ENCODE data around the gene PTPN6. TPM values are rescaled to one million over a fixed set of nuclear protein-coding genes. Genes with fewer than 3 reads are reported as not detected.
A peak's percentile ranks its signal among the peaks of the same experiment; 100 is the strongest.

Gene PTPN6
- total and polyA plus RNA-seq, 2 donors from 2014 or later = 38.0 to 70.8 TPM

GRCh38 chr12:6938353-6939190 lies 12.6 kb upstream of the PTPN6 start:
- FAIRE-seq = no peak
- DNase-seq = peak in 2 of 5 donors; percentile 77 to 85
- TF ChIP-seq CTCF (IDR thresholded peaks at IDR 0.05; ENCODE audit: borderline replicate concordance, extremely low read depth, insufficient read depth) = no peak
- intact Hi-C loops (cut with DNase I) = no loop called here
- Histone ChIP-seq H3K9ac (ENCODE audit: low read length in 3 of 3) (peak overlapping the region in 1 of 3 donors; percentile 86), H3K27me3 (ENCODE audit: control insufficient read depth, insufficient read depth, low read length) (no peaks in the 10 kb centered on the region), H3K4me1 (ENCODE audit: control insufficient read depth in 2 of 3, insufficient read depth in 2 of 3, low read depth in 1 of 3, low read length in 3 of 3) (peaks cover 0 to 18% (median 11%) of the 10 kb centered on the region in 3 donors), H3K9me3 (ENCODE audit: control insufficient read depth in 2 of 3, insufficient read depth in 1 of 3, low read length in 3 of 3) (no peaks in the 10 kb centered on the region), H3K4me3 (ENCODE audit: low read length in 3 of 3) (peak overlapping the region; percentile 6 to 73 (median 7)), H3K36me3 (ENCODE audit: control insufficient read depth in 2 of 3, insufficient read depth in 3 of 3, low read length in 3 of 3) (peaks cover 3 to 10% (median 4%) of the 10 kb centered on the region in 3 donors), H3K27ac (ENCODE audit: low read depth in 2 of 2, low read length in 2 of 2) (peak overlapping the region; percentile 69 to 91)

GRCh38 chr12:6939191-6939540 lies 12.0 kb upstream of the PTPN6 start:
- no peak for DNase-seq
- H3K9ac ChIP-seq (ENCODE audit: low read length in 3 of 3) = no peak overlapping the region
- H3K4me1 ChIP-seq (ENCODE audit: control insufficient read depth in 2 of 3, insufficient read depth in 2 of 3, low read depth in 1 of 3, low read length in 3 of 3) = peaks cover 0 to 18% (median 11%) of the 10 kb centered on the region in 3 donors
- no peak for TF ChIP-seq CTCF (IDR thresholded peaks at IDR 0.05; ENCODE audit: borderline replicate concordance, extremely low read depth, insufficient read depth)
- no peaks in the 10 kb centered on the region for H3K9me3 ChIP-seq (ENCODE audit: control insufficient read depth in 2 of 3, insufficient read depth in 1 of 3, low read length in 3 of 3)
- H3K27me3 ChIP-seq (ENCODE audit: control insufficient read depth, insufficient read depth, low read length) = no peaks in the 10 kb centered on the region
- intact Hi-C loops (cut with DNase I) = no loop called here
- H3K36me3 ChIP-seq (ENCODE audit: control insufficient read depth in 2 of 3, insufficient read depth in 3 of 3, low read length in 3 of 3) = peaks cover 3 to 4% (median 4%) of the 10 kb centered on the region in 3 donors
- H3K27ac ChIP-seq (ENCODE audit: low read depth in 2 of 2, low read length in 2 of 2) = no peak overlapping the region
- no peak for FAIRE-seq
- no peak overlapping the region for H3K4me3 ChIP-seq (ENCODE audit: low read length in 3 of 3)

- TF ChIP-seq CTCF (IDR thresholded peaks at IDR 0.05; ENCODE audit: borderline replicate concordance, extremely low read depth, insufficient read depth) = no peak
- Histone ChIP-seq H3K27ac (ENCODE audit: low read depth in 2 of 2, low read length in 2 of 2) (no peak overlapping the region), H3K4me1 (ENCODE audit: control insufficient read depth in 2 of 3, insufficient read depth in 2 of 3, low read depth in 1 of 3, low read length in 3 of 3) (peaks cover 0 to 31% (median 24%) of the 10 kb centered on the region in 3 donors), H3K9me3 (ENCODE audit: control insufficient read depth in 2 of 3, insufficient read depth in 1 of 3, low read length in 3 of 3) (no peaks in the 10 kb centered on the region), H3K9ac (ENCODE audit: low read length in 3 of 3) (no peak overlapping the region), H3K4me3 (ENCODE audit: low read length in 3 of 3) (no peak overlapping the region), H3K27me3 (ENCODE audit: control insufficient read depth, insufficient read depth, low read length) (no peaks in the 10 kb centered on the region), H3K36me3 (ENCODE audit: control insufficient read depth in 2 of 3, insufficient read depth in 3 of 3, low read length in 3 of 3) (peaks cover 0 to 4% (median 3%) of the 10 kb centered on the region in 3 donors)
- intact Hi-C loops (cut with DNase I) = loop anchor here (10.0 kb wide), 1 partner anchor 154 kb away; the partner anchor contains the start of gene C1R
- FAIRE-seq = no peak
- DNase-seq = peak in 2 of 5 donors; percentile 57 to 79
These were observed 9.9 kb upstream of the PTPN6 start for GRCh38 chr12:6941267-6941666.

Data from kidney (tissue), 14 donors.